SK-N-SH (cell line): ENCODE data around the gene PDE4DIP.
"Not testable (repeated sequence)": the region's sequence is repeated elsewhere in the genome, so short reads cannot be mapped to it uniquely, and the experiment has no call there.

Experiments used
- CHD2 ChIP-seq: fragments of 150-350 bp; IDR thresholded peaks from 2 replicates; pipeline ENCODE4 v1.6.1; 2018; ENCODE audit warnings: low read length; ENCODE audit not compliant: partially characterized antibody
- ELF1 ChIP-seq: IDR thresholded peaks from 2 replicates; pipeline ENCODE4 v1.4.0; 2012
- EP300 ChIP-seq, 2 experiments: IDR thresholded peaks; 2 replicates each; pipeline versions ENCODE4 v1.4.0 to v1.6.1; 2012; ENCODE audit warnings: borderline replicate concordance in 1 of 2, low read depth in 1 of 2, low read length in 1 of 2
- EZH2phosphoT487 ChIP-seq: fragments of 200-600 bp; sonication (generic); IDR thresholded peaks from 2 replicates; pipeline ENCODE4 v1.6.1; 2017; ENCODE audit warnings: low read depth, mixed run types, mild to moderate bottlenecking, antibody characterized with exemption, moderate library complexity, borderline replicate concordance
- JUND ChIP-seq: IDR thresholded peaks from 2 replicates; pipeline ENCODE4 v1.4.0; 2012
- NRF1 ChIP-seq: IDR thresholded peaks from 2 replicates; pipeline ENCODE4 v1.6.1; 2012; ENCODE audit warnings: low read depth, mild to moderate bottlenecking, low read length
- POLR2AphosphoS5 ChIP-seq: IDR thresholded peaks from 2 replicates; pipeline ENCODE4 v1.6.1; 2012; ENCODE audit warnings: low read depth, low read length
- RAD21 ChIP-seq: IDR thresholded peaks from 2 replicates; pipeline ENCODE4 v1.6.1; 2012; ENCODE audit warnings: mild to moderate bottlenecking, low read length
- REST ChIP-seq: IDR thresholded peaks from 2 replicates; pipeline ENCODE4 v1.6.1; 2012; ENCODE audit warnings: mild to moderate bottlenecking, low read depth, low read length, moderate library complexity
- RFX5 ChIP-seq: IDR thresholded peaks from 2 replicates; pipeline ENCODE4 v1.6.1; 2012; ENCODE audit warnings: mild to moderate bottlenecking, improper control_type of control experiment, low read length
- TEAD4 ChIP-seq: IDR thresholded peaks from 2 replicates; pipeline ENCODE4 v1.4.0; 2012; ENCODE audit warnings: mild to moderate bottlenecking, borderline replicate concordance; ENCODE audit not compliant: insufficient read depth
- USF2 ChIP-seq: fragments of 150-350 bp; IDR thresholded peaks from 2 replicates; pipeline ENCODE4 v1.6.1; 2017; ENCODE audit warnings: antibody characterized with exemption, low read length, low read depth, borderline replicate concordance
- TF ChIP-seq, protein P1 (sequence below): fragments of 200-600 bp; sonication (generic); IDR thresholded peaks from 2 replicates; pipeline ENCODE4 v1.6.1; 2017; ENCODE audit warnings: antibody characterized with exemption, mild to moderate bottlenecking, moderate library complexity

GRCh38 chr1:148850840-148851239, 6.6 kb downstream of the PDE4DIP start:
- TF ChIP-seq, protein P1, sequence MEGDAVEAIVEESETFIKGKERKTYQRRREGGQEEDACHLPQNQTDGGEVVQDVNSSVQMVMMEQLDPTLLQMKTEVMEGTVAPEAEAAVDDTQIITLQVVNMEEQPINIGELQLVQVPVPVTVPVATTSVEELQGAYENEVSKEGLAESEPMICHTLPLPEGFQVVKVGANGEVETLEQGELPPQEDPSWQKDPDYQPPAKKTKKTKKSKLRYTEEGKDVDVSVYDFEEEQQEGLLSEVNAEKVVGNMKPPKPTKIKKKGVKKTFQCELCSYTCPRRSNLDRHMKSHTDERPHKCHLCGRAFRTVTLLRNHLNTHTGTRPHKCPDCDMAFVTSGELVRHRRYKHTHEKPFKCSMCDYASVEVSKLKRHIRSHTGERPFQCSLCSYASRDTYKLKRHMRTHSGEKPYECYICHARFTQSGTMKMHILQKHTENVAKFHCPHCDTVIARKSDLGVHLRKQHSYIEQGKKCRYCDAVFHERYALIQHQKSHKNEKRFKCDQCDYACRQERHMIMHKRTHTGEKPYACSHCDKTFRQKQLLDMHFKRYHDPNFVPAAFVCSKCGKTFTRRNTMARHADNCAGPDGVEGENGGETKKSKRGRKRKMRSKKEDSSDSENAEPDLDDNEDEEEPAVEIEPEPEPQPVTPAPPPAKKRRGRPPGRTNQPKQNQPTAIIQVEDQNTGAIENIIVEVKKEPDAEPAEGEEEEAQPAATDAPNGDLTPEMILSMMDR = not testable (repeated sequence)
- not testable (repeated sequence) for TF ChIP-seq ELF1; EZH2phosphoT487; EP300 (IDR thresholded peaks at IDR 0.05; ENCODE audit: borderline replicate concordance in 1 of 2, low read depth in 1 of 2, low read length in 1 of 2); USF2; TEAD4; NRF1; REST; RFX5; RAD21; POLR2AphosphoS5; JUND; CHD2
